Ectodermal cell (in vitro differentiated cells): Measurements from ENCODE around the gene SLC12A4.
"Not testable (repeated sequence)": the region's sequence is repeated elsewhere in the genome, so short reads cannot be mapped to it uniquely, and the experiment has no call there.

Source experiments
- H3K27ac ChIP-seq: 2 replicates; pipeline ENCODE4 v1.7.0; 2013; ENCODE audit warnings: mild to moderate bottlenecking, low read depth, low read length; ENCODE audit not compliant: insufficient read depth, poor library complexity, severe bottlenecking
- H3K27me3 ChIP-seq: 2 replicates; pipeline ENCODE4 v1.7.0; 2013; ENCODE audit warnings: mild to moderate bottlenecking, low read length; ENCODE audit not compliant: insufficient read depth, control insufficient read depth, poor library complexity, severe bottlenecking
- H3K36me3 ChIP-seq: one replicate; pipeline ENCODE4 v1.7.0; 2013; ENCODE audit warnings: low read length; ENCODE audit not compliant: control insufficient read depth, insufficient read depth
- H3K4me1 ChIP-seq: one replicate; pipeline ENCODE4 v1.7.0; 2013; ENCODE audit warnings: low read length; ENCODE audit not compliant: control insufficient read depth, insufficient read depth
- H3K4me3 ChIP-seq: 2 replicates; pipeline ENCODE4 v1.7.0; 2013; ENCODE audit warnings: low read depth, low read length, control low read depth; ENCODE audit not compliant: insufficient read depth
- H3K9me3 ChIP-seq: 2 replicates; pipeline ENCODE4 v1.7.0; 2013; ENCODE audit warnings: mild to moderate bottlenecking, low read length, moderate library complexity; ENCODE audit not compliant: control insufficient read depth
- WGBS, 2 experiments: methylation state at CpG; one replicate each; pipeline ENCODE4 v1.1.7; 2013; ENCODE audit warnings: missing lambda C conversion rate in 2 of 2; 5-methylcytosine and 5-hydroxymethylcytosine counted together

The SLC12A4 gene

DNA sequence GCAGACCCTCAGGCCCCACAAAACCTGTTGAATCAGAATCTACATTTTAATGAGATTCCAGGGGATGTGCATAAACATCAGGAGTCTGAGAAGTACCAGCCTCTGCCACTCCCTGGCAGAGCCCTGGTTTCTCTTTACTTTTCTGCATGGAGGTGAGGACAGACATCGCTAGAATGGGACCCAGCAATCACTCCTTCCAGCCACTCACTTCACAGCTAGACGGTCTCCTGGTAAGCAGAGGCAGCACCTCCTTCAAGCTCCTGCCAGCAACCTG, 53.0 kb downstream of the SLC12A4 start:
- WGBS, 2 experiments = 88% methylated on average over 1 of the region's 2 CpGs; no CpG with 5 or more reads in 1 of the 2 experiments
- not testable (repeated sequence) for H3K27ac ChIP-seq

GRCh38 chr16:67914758-67915495, 53.5 kb downstream of the SLC12A4 start:
- no peak overlapping the region for H3K4me3 ChIP-seq
- no peak overlapping the region for H3K27ac ChIP-seq
- 80 to 86% methylated on average over 7 of the region's 7 CpGs for WGBS, 2 experiments
- no peaks in the 10 kb centered on the region for H3K9me3 ChIP-seq
- H3K4me1 ChIP-seq = no peaks in the 10 kb centered on the region
- H3K27me3 ChIP-seq = no peaks in the 10 kb centered on the region
- peaks cover 4% of the 10 kb centered on the region for H3K36me3 ChIP-seq

More for the DNA sequence above, 53.0 kb downstream of the SLC12A4 start:
- H3K27me3 ChIP-seq, H3K4me3 ChIP-seq, H3K36me3 ChIP-seq, H3K9me3 ChIP-seq, H3K4me1 ChIP-seq: not testable (repeated sequence)

GRCh38 chr16:67910158-67910557, 58.3 kb downstream of the SLC12A4 start:
- Histone ChIP-seq H3K27ac (no peak overlapping the region), H3K27me3 (no peaks in the 10 kb centered on the region), H3K9me3 (no peaks in the 10 kb centered on the region), H3K4me3 (no peak overlapping the region), H3K36me3 (peaks cover 12% of the 10 kb centered on the region), H3K4me1 (no peaks in the 10 kb centered on the region)
- 92 to 96% methylated on average over 2 of the region's 2 CpGs for WGBS, 2 experiments

DNA sequence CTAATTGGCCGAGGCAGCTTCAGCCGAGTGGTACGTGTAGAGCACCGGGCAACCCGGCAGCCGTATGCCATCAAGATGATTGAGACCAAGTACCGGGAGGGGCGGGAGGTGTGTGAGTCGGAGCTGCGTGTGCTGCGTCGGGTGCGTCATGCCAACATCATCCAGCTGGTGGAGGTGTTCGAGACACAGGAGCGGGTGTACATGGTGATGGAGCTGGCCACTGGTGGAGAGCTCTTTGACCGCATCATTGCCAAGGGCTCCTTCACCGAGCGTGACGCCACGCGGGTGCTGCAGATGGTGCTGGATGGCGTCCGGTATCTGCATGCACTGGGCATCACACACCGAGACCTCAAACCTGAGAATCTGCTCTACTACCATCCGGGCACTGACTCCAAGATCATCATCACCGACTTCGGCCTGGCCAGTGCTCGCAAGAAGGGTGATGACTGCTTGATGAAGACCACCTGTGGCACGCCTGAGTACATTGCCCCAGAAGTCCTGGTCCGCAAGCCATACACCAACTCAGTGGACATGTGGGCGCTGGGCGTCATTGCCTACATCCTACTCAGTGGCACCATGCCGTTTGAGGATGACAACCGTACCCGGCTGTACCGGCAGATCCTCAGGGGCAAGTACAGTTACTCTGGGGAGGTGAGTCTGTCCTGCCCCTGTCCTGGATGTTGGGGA, 59.2 kb downstream of the SLC12A4 start:
- Histone ChIP-seq H3K4me1 (no peaks in the 10 kb centered on the region), H3K9me3 (no peaks in the 10 kb centered on the region), H3K4me3 (no peak overlapping the region), H3K27me3 (no peaks in the 10 kb centered on the region), H3K27ac (no peak overlapping the region), H3K36me3 (peaks cover 12% of the 10 kb centered on the region)
- WGBS, 2 experiments = 96 to 97% methylated on average over 36 of the region's 36 CpGs

- WGBS, 2 experiments = 89% methylated on average over 11 of the region's 11 CpGs
- H3K4me3 ChIP-seq = no peak overlapping the region
- no peaks in the 10 kb centered on the region for H3K4me1 ChIP-seq
- H3K27ac ChIP-seq = no peak overlapping the region
- no peaks in the 10 kb centered on the region for H3K27me3 ChIP-seq
- peaks cover 12% of the 10 kb centered on the region for H3K36me3 ChIP-seq
- H3K9me3 ChIP-seq = no peaks in the 10 kb centered on the region
Measured at GRCh38 chr16:67907397-67908180, 60.8 kb downstream of the SLC12A4 start.

- no peaks in the 10 kb centered on the region for H3K36me3 ChIP-seq
- H3K4me3 ChIP-seq = no peak overlapping the region
- H3K27ac ChIP-seq = no peak overlapping the region
- H3K27me3 ChIP-seq = no peaks in the 10 kb centered on the region
- no peaks in the 10 kb centered on the region for H3K9me3 ChIP-seq
- no peaks in the 10 kb centered on the region for H3K4me1 ChIP-seq
- 92 to 96% methylated on average over 4 of the region's 4 CpGs for WGBS, 2 experiments
Measured at GRCh38 chr16:67902831-67903230, 65.6 kb downstream of the SLC12A4 start.

GRCh38 chr16:67901734-67902133, 66.7 kb downstream of the SLC12A4 start:
- no peaks in the 10 kb centered on the region for H3K36me3 ChIP-seq
- H3K4me1 ChIP-seq = no peaks in the 10 kb centered on the region
- H3K9me3 ChIP-seq = no peaks in the 10 kb centered on the region
- 91 to 93% methylated on average over 5 of the region's 5 CpGs for WGBS, 2 experiments
- H3K4me3 ChIP-seq = no peak overlapping the region
- no peak overlapping the region for H3K27ac ChIP-seq
- H3K27me3 ChIP-seq = no peaks in the 10 kb centered on the region

DNA sequence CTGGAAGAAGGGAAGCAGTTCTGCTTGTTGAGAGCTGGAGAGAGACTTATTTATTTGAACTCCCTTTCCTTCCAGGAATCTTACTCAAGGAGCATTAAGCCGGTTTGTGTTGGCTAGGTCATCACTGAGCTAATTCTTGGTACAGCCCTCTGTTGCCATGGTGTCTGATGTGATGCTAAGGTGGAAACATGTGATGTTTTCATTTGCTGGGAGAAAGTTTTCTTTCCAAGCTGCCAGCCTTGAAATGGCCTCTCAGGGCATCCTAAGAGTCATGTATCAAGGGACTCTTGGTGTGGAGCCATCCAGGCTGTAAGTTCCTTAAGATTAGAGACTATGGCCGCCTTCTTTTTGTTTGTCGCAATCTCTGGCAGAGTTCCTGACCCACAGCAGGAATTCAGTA, 71.2 kb downstream of the SLC12A4 start:
- H3K27ac ChIP-seq = no peak overlapping the region
- WGBS, 2 experiments = 97 to 98% methylated on average over 3 of the region's 3 CpGs
- H3K4me3 ChIP-seq = no peak overlapping the region
- H3K9me3 ChIP-seq = no peaks in the 10 kb centered on the region
- peaks cover 6% of the 10 kb centered on the region for H3K4me1 ChIP-seq
- H3K36me3 ChIP-seq = no peaks in the 10 kb centered on the region
- no peaks in the 10 kb centered on the region for H3K27me3 ChIP-seq

DNA sequence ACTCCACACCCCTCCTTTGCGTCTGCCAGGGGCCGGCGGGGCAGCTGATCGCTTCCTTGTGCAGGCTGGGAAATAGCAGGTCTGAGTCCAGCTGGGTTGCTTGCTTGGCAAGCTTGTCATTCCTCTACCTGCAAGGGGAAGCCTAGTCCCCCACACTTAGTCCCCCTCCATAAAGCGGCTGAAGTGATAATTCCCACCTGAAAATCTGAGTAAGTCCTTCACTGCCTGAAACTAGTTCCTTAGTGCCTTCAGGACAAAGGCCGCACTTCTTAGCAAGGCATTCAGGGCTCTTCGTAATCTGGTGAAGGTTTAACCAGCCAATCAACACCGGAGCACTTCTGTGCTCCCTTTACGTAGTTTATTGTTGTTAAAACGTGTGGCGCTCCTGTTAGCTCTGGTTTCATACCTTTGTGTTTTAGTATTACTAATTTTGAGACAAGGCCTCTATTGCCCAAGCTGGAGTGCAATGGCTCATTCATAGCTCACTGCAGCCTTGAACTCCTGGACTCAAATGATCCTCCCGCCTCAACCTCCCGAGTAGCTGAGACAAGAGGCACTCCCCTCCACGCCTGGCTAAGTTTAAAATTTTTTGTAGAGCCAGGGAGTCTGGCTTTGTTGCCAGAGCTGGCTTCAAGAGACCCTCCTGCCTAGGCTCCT, 74.6 kb downstream of the SLC12A4 start:
- Histone ChIP-seq H3K9me3 (no peaks in the 10 kb centered on the region), H3K36me3 (no peaks in the 10 kb centered on the region), H3K27ac (peak overlapping the region; percentile 83), H3K4me1 (peaks cover 6% of the 10 kb centered on the region), H3K4me3 (peak overlapping the region; percentile 97), H3K27me3 (no peaks in the 10 kb centered on the region)
- WGBS, 2 experiments = 42 to 44% methylated on average over 14 of the region's 14 CpGs
